H9 (cell line): ENCODE results near the gene NFS1. TPM values are rescaled to one million over a fixed set of nuclear protein-coding genes. Genes with fewer than 3 reads are reported as not detected.
A peak's percentile ranks its signal among the peaks of the same experiment; 100 is the strongest.

Experiments used
- DNase-seq: peaks from one replicate; pipeline ENCODE4 v3.0.0-alpha.2; 2017
- H2AFZ ChIP-seq: one replicate; pipeline ENCODE4 v1.6.1; 2013; ENCODE audit warnings: mild to moderate bottlenecking, low read length, control low read depth, moderate library complexity
- H2AK5ac ChIP-seq: 2 replicates; pipeline ENCODE4 v1.6.1; 2013; ENCODE audit warnings: low read length, control low read depth, mixed read lengths; ENCODE audit not compliant: insufficient read length
- H2BK120ac ChIP-seq: one replicate; pipeline ENCODE4 v1.6.1; 2013; ENCODE audit warnings: low read depth, mild to moderate bottlenecking, low read length, control low read depth, inconsistent platforms; ENCODE audit not compliant: poor library complexity, severe bottlenecking
- H2BK12ac ChIP-seq: 2 replicates; pipeline ENCODE4 v1.6.1; 2013; ENCODE audit warnings: low read length, control low read depth, mixed read lengths, low read depth; ENCODE audit not compliant: insufficient read length
- H2BK15ac ChIP-seq: 2 replicates; pipeline ENCODE4 v1.6.1; 2013; ENCODE audit warnings: low read depth, low read length, control low read depth
- H2BK20ac ChIP-seq: one replicate; pipeline ENCODE4 v1.6.1; 2013; ENCODE audit warnings: low read depth, mild to moderate bottlenecking, low read length, control low read depth, inconsistent platforms; ENCODE audit not compliant: poor library complexity, severe bottlenecking
- H2BK5ac ChIP-seq: 2 replicates; pipeline ENCODE4 v1.6.1; 2013; ENCODE audit warnings: low read length, control low read depth, mixed read lengths; ENCODE audit not compliant: insufficient read length
- H3K14ac ChIP-seq: 2 replicates; pipeline ENCODE4 v1.6.1; 2013; ENCODE audit warnings: low read length, control low read depth; ENCODE audit not compliant: insufficient read depth
- H3K18ac ChIP-seq: 2 replicates; pipeline ENCODE4 v1.6.1; 2013; ENCODE audit warnings: low read depth, mild to moderate bottlenecking, mixed read lengths, low read length, control low read depth; ENCODE audit not compliant: insufficient read length
- H3K23ac ChIP-seq: 2 replicates; pipeline ENCODE4 v1.6.1; 2013; ENCODE audit warnings: low read length, control low read depth, mixed read lengths, low read depth; ENCODE audit not compliant: insufficient read length
- H3K23me2 ChIP-seq: 2 replicates; pipeline ENCODE4 v1.6.1; 2013; ENCODE audit warnings: low read depth, mild to moderate bottlenecking, mixed read lengths, low read length, control low read depth; ENCODE audit not compliant: insufficient read length, poor library complexity, severe bottlenecking
- H3K27ac ChIP-seq: 2 replicates; pipeline ENCODE4 v1.5.1; 2013; ENCODE audit warnings: low read length, control low read depth, mixed read lengths, low read depth; ENCODE audit not compliant: insufficient read length
- H3K27me3 ChIP-seq: 2 replicates; pipeline ENCODE4 v1.6.1; 2013; ENCODE audit warnings: low read length, control low read depth, inconsistent platforms; ENCODE audit not compliant: insufficient read depth
- H3K4ac ChIP-seq: 2 replicates; pipeline ENCODE4 v1.6.1; 2013; ENCODE audit warnings: low read depth, mild to moderate bottlenecking, control low read depth, inconsistent platforms, low read length, moderate library complexity
- H3K4me1 ChIP-seq: 2 replicates; pipeline ENCODE4 v1.6.1; 2013; ENCODE audit warnings: low read length, control low read depth, inconsistent platforms; ENCODE audit not compliant: insufficient read depth
- H3K4me2 ChIP-seq: 2 replicates; pipeline ENCODE4 v1.6.1; 2013; ENCODE audit warnings: low read length, control low read depth, mixed read lengths; ENCODE audit not compliant: insufficient read length, insufficient read depth
- H3K56ac ChIP-seq: 2 replicates; pipeline ENCODE4 v1.6.1; 2013; ENCODE audit warnings: low read depth, mild to moderate bottlenecking, mixed read lengths, low read length, control low read depth; ENCODE audit not compliant: insufficient read length
- H3K79me1 ChIP-seq: 2 replicates; pipeline ENCODE4 v1.6.1; 2013; ENCODE audit warnings: low read depth, mild to moderate bottlenecking, moderate library complexity, low read length, control low read depth, inconsistent platforms; ENCODE audit not compliant: insufficient read depth, poor library complexity, severe bottlenecking
- H3K79me2 ChIP-seq: 2 replicates; pipeline ENCODE4 v1.6.1; 2013; ENCODE audit warnings: low read length, control low read depth, inconsistent platforms; ENCODE audit not compliant: insufficient read depth
- H3K9ac ChIP-seq: 2 replicates; pipeline ENCODE4 v1.6.1; 2013; ENCODE audit warnings: low read length, control low read depth, mixed read lengths; ENCODE audit not compliant: insufficient read length; ENCODE audit errors: extremely low read depth
- H3K9me3 ChIP-seq: one replicate; pipeline ENCODE4 v1.6.1; 2013; ENCODE audit warnings: low read depth, low read length, inconsistent platforms; ENCODE audit not compliant: control insufficient read depth
- H3T11ph ChIP-seq: one replicate; pipeline ENCODE4 v1.6.1; 2013; ENCODE audit warnings: mild to moderate bottlenecking, low read length, control low read depth, inconsistent platforms
- H4K20me1 ChIP-seq: one replicate; pipeline ENCODE4 v1.6.1; 2013; ENCODE audit not compliant: control insufficient read depth, insufficient read length, insufficient read depth
- H4K5ac ChIP-seq: 2 replicates; pipeline ENCODE4 v1.6.1; 2013; ENCODE audit warnings: low read depth, mild to moderate bottlenecking, mixed read lengths, low read length, control low read depth; ENCODE audit not compliant: insufficient read length
- H4K8ac ChIP-seq: replicated peaks from 2 replicates; pipeline ENCODE4 v1.6.1; 2013; ENCODE audit warnings: low read length, control low read depth, mixed read lengths, low read depth; ENCODE audit not compliant: insufficient read length
- H4K91ac ChIP-seq: 2 replicates; pipeline ENCODE4 v1.6.1; 2013; ENCODE audit warnings: low read depth, mild to moderate bottlenecking, moderate library complexity, mixed read lengths, low read length, control low read depth; ENCODE audit not compliant: insufficient read length
- H3K27ac Mint-ChIP-seq, 3 experiments: 2 replicates in 2 of 3; 3 replicates in 1 of 3; pipeline ENCODE4 v1.8.0; 2020 to 2021; ENCODE audit warnings: mixed read lengths in 3 of 3, mild to moderate bottlenecking in 1 of 3, moderate library complexity in 1 of 3
- H3K27me3 Mint-ChIP-seq: 2 replicates; pipeline ENCODE4 v1.8.0; 2021; ENCODE audit warnings: low read depth, mild to moderate bottlenecking, moderate library complexity, mixed read lengths
- H3K36me3 Mint-ChIP-seq, 3 experiments: 2 replicates in 2 of 3; 3 replicates in 1 of 3; pipeline ENCODE4 v1.8.0; 2020 to 2021; ENCODE audit warnings: low read depth in 3 of 3, mixed read lengths in 3 of 3; ENCODE audit not compliant: insufficient read depth in 1 of 3
- H3K4me1 Mint-ChIP-seq, 2 experiments: 2 replicates each; pipeline ENCODE4 v1.8.0; 2020; ENCODE audit warnings: mixed read lengths in 2 of 2
- H3K4me3 Mint-ChIP-seq, 2 experiments: 2 replicates in 1 of 2; 3 replicates in 1 of 2; pipeline ENCODE4 v1.8.0; 2020 to 2021; ENCODE audit warnings: mild to moderate bottlenecking in 2 of 2, mixed read lengths in 2 of 2, moderate library complexity in 1 of 2
- H3K9me3 Mint-ChIP-seq, 2 experiments: 2 replicates in 1 of 2; 3 replicates in 1 of 2; pipeline ENCODE4 v1.8.0; 2020; ENCODE audit warnings: mild to moderate bottlenecking in 2 of 2, mixed read lengths in 2 of 2, moderate library complexity in 1 of 2
- WGBS: extraction: QIAGEN DNeasy Blood & Tissue Kit; methylation state at CpG from one replicate; pipeline ENCODE4 v1.1.7; 2013; ENCODE audit warnings: missing lambda C conversion rate, low lambda C conversion rate, mixed read lengths; ENCODE audit not compliant: insufficient read length; ENCODE audit errors: extremely low coverage; 5-methylcytosine and 5-hydroxymethylcytosine counted together
- total RNA-seq: library from RNA; stranded (reverse); gene quantifications from 2 replicates; pipeline ENCODE4 v1.2.1, GENCODE V29; 2021
- TF ChIP-seq, protein P1 (sequence below): fragments of 200-600 bp; sonication (generic); conservative IDR thresholded peaks from 3 replicates; pipeline ENCODE4 v1.8.0; 2021; ENCODE audit warnings: antibody characterized with exemption, mild to moderate bottlenecking

The NFS1 gene
- total RNA-seq, 1 experiment from 2014 or later, result 26.6 TPM

- no CpG with 5 or more reads among the region's 2 CpGs for WGBS
- Histone ChIP-seq H3K4ac (no peak overlapping the region), H3K9me3 (no peaks in the 10 kb centered on the region), H3T11ph (no peak overlapping the region), H3K79me1 (no peaks in the 10 kb centered on the region), H3K23ac (no peak overlapping the region), H3K14ac (no peak overlapping the region), H4K91ac (no peak overlapping the region), H3K4me1 (no peaks in the 10 kb centered on the region), H4K8ac (no peak overlapping the region), H4K5ac (no peak overlapping the region), H2AFZ (no peak overlapping the region), H2AK5ac (no peak overlapping the region), H2BK5ac (no peak overlapping the region), H3K27ac (no peak overlapping the region), H2BK20ac (no peak overlapping the region), H3K23me2 (peaks cover 14% of the 10 kb centered on the region), H3K27me3 (no peaks in the 10 kb centered on the region), H4K20me1 (no peaks in the 10 kb centered on the region), H2BK12ac (no peak overlapping the region), H3K18ac (no peak overlapping the region), H3K79me2 (no peaks in the 10 kb centered on the region), H3K9ac (no peak overlapping the region), H3K4me2 (no peak overlapping the region), H3K56ac (no peak overlapping the region), H2BK120ac (no peak overlapping the region), H2BK15ac (no peak overlapping the region)
- Mint-ChIP-seq H3K4me1 (peaks cover 21 to 25% of the 10 kb centered on the region in 2 experiments), H3K27ac (peak overlapping the region in 1 of 3 experiments; percentile 50; a peak in 1 of 7 replicates), H3K36me3 (peaks cover 15 to 17% (median 16%) of the 10 kb centered on the region in 3 experiments; a peak in 6 of 7 replicates), H3K9me3 (no peaks in the 10 kb centered on the region; a peak in 1 of 5 replicates), H3K4me3 (no peak overlapping the region), H3K27me3 (peaks cover 8% of the 10 kb centered on the region)
- TF ChIP-seq, protein P1, sequence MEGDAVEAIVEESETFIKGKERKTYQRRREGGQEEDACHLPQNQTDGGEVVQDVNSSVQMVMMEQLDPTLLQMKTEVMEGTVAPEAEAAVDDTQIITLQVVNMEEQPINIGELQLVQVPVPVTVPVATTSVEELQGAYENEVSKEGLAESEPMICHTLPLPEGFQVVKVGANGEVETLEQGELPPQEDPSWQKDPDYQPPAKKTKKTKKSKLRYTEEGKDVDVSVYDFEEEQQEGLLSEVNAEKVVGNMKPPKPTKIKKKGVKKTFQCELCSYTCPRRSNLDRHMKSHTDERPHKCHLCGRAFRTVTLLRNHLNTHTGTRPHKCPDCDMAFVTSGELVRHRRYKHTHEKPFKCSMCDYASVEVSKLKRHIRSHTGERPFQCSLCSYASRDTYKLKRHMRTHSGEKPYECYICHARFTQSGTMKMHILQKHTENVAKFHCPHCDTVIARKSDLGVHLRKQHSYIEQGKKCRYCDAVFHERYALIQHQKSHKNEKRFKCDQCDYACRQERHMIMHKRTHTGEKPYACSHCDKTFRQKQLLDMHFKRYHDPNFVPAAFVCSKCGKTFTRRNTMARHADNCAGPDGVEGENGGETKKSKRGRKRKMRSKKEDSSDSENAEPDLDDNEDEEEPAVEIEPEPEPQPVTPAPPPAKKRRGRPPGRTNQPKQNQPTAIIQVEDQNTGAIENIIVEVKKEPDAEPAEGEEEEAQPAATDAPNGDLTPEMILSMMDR, result peak; percentile 49; the same call in 2 of the 3 replicates
- DNase-seq, result no peak
These were observed 77.6 kb downstream of the NFS1 start for GRCh38 chr20:35621560-35621946.
